Thyroid gland (tissue), 4 donors: ENCODE results near the gene TICAM2. TPM values are rescaled to one million over a fixed set of nuclear protein-coding genes. Genes with fewer than 3 reads are reported as not detected.
A peak's percentile ranks its signal among the peaks of the same experiment; 100 is the strongest.
"Not testable (repeated sequence)": the region's sequence is repeated elsewhere in the genome, so short reads cannot be mapped to it uniquely, and the experiment has no call there.

ENCODE experiments used
- DNase-seq, 2 donors: peaks; one replicate each; pipeline ENCODE4 v3.0.0-alpha.2; 2019
- H3K27ac ChIP-seq, 3 donors: fragments of 200-600 bp; sonication (generic); 1 replicate in 2 of 3; 2 replicates in 1 of 3; pipeline ENCODE4 v1.5.1; 2016 to 2019; ENCODE audit warnings: mild to moderate bottlenecking in 1 of 3, moderate library complexity in 1 of 3
- H3K27me3 ChIP-seq: fragments of 200-600 bp; sonication (generic); one replicate; pipeline ENCODE4 v1.5.1; 2019
- H3K36me3 ChIP-seq, 2 donors: fragments of 200-600 bp; sonication (generic); one replicate each; pipeline ENCODE4 v1.5.1; 2016 to 2019
- H3K4me1 ChIP-seq, 2 donors: fragments of 200-600 bp; sonication (generic); one replicate each; pipeline ENCODE4 v1.5.1; 2017 to 2019
- H3K4me3 ChIP-seq, 3 donors: fragments of 200-600 bp; sonication (generic); replicated peaks in 1 of 3; 1 replicate in 2 of 3; 2 replicates in 1 of 3; pipeline ENCODE4 v1.5.1; 2016; ENCODE audit warnings: mild to moderate bottlenecking in 1 of 3
- H3K9me3 ChIP-seq: fragments of 200-600 bp; sonication (generic); one replicate; pipeline ENCODE4 v1.5.1; 2017
- CTCF ChIP-seq, 6 experiments: fragments of 200-600 bp in 3 of 6; fragments of 450-650 bp in 3 of 6; sonication (generic) in 3 of 6; IDR thresholded peaks; one replicate each; pipeline ENCODE4 v1.5.1; 2016 to 2019; ENCODE audit warnings: antibody characterized with exemption in 6 of 6, mild to moderate bottlenecking in 2 of 6, inconsistent platforms in 1 of 6, moderate library complexity in 1 of 6
- POLR2A ChIP-seq, 2 donors: fragments of 450-650 bp; IDR thresholded peaks; one replicate each; pipeline ENCODE4 v1.6.1; 2017; ENCODE audit warnings: antibody characterized with exemption in 2 of 2, mild to moderate bottlenecking in 2 of 2, moderate library complexity in 1 of 2
- WGBS, 2 donors: methylation state at CpG; one replicate each; pipeline ENCODE4 v1.1.5; 2017; 5-methylcytosine and 5-hydroxymethylcytosine counted together
- intact Hi-C: fragments of 100-400 bp; cut with DNase I; formaldehyde crosslinking; loops from one replicate; pipeline ENCODE4 v1.15.1; 2023
- total RNA-seq, 4 donors: library from RNA; depleted of rRNA; stranded (reverse); fragments of >200 nt; gene quantifications; one replicate each; pipeline ENCODE4 v1.2.3, GENCODE V29; 2016

The TICAM2 gene
- 1 to 10 TPM; 1.1 to 2.0 (median 1.5) TPM for total RNA-seq

- Histone ChIP-seq H3K36me3 (no peaks in the 10 kb centered on the region), H3K27ac (peak within 1 kb of the TSS; percentile 70 to 97 (median 94)), H3K4me1 (peaks cover 18 to 21% of the 10 kb centered on the region in 2 donors), H3K4me3 (peak within 1 kb of the TSS; percentile 56 to 93 (median 67)), H3K27me3 (no peaks in the 10 kb centered on the region), H3K9me3 (no peaks in the 10 kb centered on the region)
- DNase-seq, result peak; percentile 55 to 60
- peak in 1 of 2 donors; percentile 34 for TF ChIP-seq POLR2A (IDR thresholded peaks at IDR 0.05)
- TF ChIP-seq CTCF (IDR thresholded peaks at IDR 0.05), result peak in 2 of 6 experiments; percentile 14 to 40
- 0 to 1% methylated on average over 17 to 23 of the region's 71 CpGs for WGBS, 2 donors
- intact Hi-C loops, result no loop called here
Measured at GRCh38 chr5:115601701-115602590, at the start of gene TICAM2. Gene TICAM2 (minus strand): TSS chr5:115602479. CDS start chr5:115581256, 21,223 bp downstream.

GRCh38 chr5:115649541-115649940 is 47.3 kb upstream of the TICAM2 start:
- Histone ChIP-seq H3K27ac (no peak overlapping the region), H3K4me1 (no peaks in the 10 kb centered on the region), H3K27me3 (no peaks in the 10 kb centered on the region), H3K36me3 (no peaks in the 10 kb centered on the region), H3K9me3 (no peaks in the 10 kb centered on the region), H3K4me3 (no peak overlapping the region)
- no peak for DNase-seq
- intact Hi-C loops, result no loop called here
- no peak for TF ChIP-seq CTCF (IDR thresholded peaks at IDR 0.05)
- no peak for TF ChIP-seq POLR2A (IDR thresholded peaks at IDR 0.05)
- whole genome bisulfite sequencing, 2 donors, result 96 to 97% methylated on average over 1 of the region's 1 CpG

GRCh38 chr5:115648056-115648455 is 45.8 kb upstream of the TICAM2 start:
- Histone ChIP-seq H3K9me3 (no peaks in the 10 kb centered on the region), H3K36me3 (no peaks in the 10 kb centered on the region), H3K27ac (no peak overlapping the region), H3K4me1 (no peaks in the 10 kb centered on the region), H3K4me3 (no peak overlapping the region), H3K27me3 (no peaks in the 10 kb centered on the region)
- WGBS, 2 donors, result 51 to 73% methylated on average over 3 of the region's 3 CpGs
- DNase-seq, result no peak
- TF ChIP-seq POLR2A (IDR thresholded peaks at IDR 0.05) (no peak), CTCF (IDR thresholded peaks at IDR 0.05) (no peak)
- intact Hi-C loops, result no loop called here

- H3K27me3 ChIP-seq, intact Hi-C loops, H3K4me3 ChIP-seq, H3K27ac ChIP-seq, H3K9me3 ChIP-seq, DNase-seq, H3K4me1 ChIP-seq, H3K36me3 ChIP-seq: not testable (repeated sequence)
- 89 to 91% methylated on average over 5 of the region's 5 CpGs for WGBS, 2 donors
Measured at GRCh38 chr5:115645386-115645785, 43.1 kb upstream of the TICAM2 start.

- 80 to 91% methylated on average over 2 of the region's 2 CpGs for WGBS, 2 donors
- Histone ChIP-seq H3K4me1 (no peaks in the 10 kb centered on the region), H3K27ac (no peak overlapping the region), H3K27me3 (no peaks in the 10 kb centered on the region), H3K4me3 (no peak overlapping the region), H3K36me3 (no peaks in the 10 kb centered on the region), H3K9me3 (no peaks in the 10 kb centered on the region)
- intact Hi-C loops, result no loop called here
- TF ChIP-seq CTCF (IDR thresholded peaks at IDR 0.05), result no peak
- TF ChIP-seq POLR2A (IDR thresholded peaks at IDR 0.05), result no peak
- DNase-seq, result no peak
Measured at GRCh38 chr5:115644046-115644445, 41.8 kb upstream of the TICAM2 start.
